ENCODE results near the gene GREB1L. TPM values are rescaled to one million over a fixed set of nuclear protein-coding genes. Genes with fewer than 3 reads are reported as not detected.

GREB1L gene
- polyA plus RNA-seq, 1 of the 3 experiments (the other 2 are of a cell fraction): under 0.01 TPM

GRCh38 chr18:21513292-21513691 is 271.3 kb downstream of the GREB1L start:
- POLR2A ChIA-PET: no interaction called here
- TF ChIP-seq FOXM1 (IDR thresholded peaks at IDR 0.05; ENCODE audit: low read depth): no peak
- TF ChIP-seq NRF1 (IDR thresholded peaks at IDR 0.05; ENCODE audit: low read depth, low read length): no peak
- no peak for TF ChIP-seq RCOR1 (IDR thresholded peaks at IDR 0.05; ENCODE audit: low read length)
- TF ChIP-seq TAF1 (IDR thresholded peaks at IDR 0.05; ENCODE audit: borderline replicate concordance, low read depth, low read length): no peak
- TF ChIP-seq YY1 (IDR thresholded peaks at IDR 0.05; ENCODE audit: low read depth): no peak
- no peak for TF ChIP-seq IRF3 (IDR thresholded peaks at IDR 0.05; ENCODE audit: low read depth, low read length)
- TF ChIP-seq CHD2 (IDR thresholded peaks at IDR 0.05; ENCODE audit: low read length, partially characterized antibody): no peak
- TF ChIP-seq MEF2A (IDR thresholded peaks at IDR 0.05; ENCODE audit: borderline replicate concordance, low read depth): no peak
- no peak for TF ChIP-seq EP300 (IDR thresholded peaks at IDR 0.05; ENCODE audit: borderline replicate concordance in 1 of 2, low read depth in 1 of 2, low read length in 1 of 2)
- no peak for TF ChIP-seq USF1 (IDR thresholded peaks at IDR 0.05; ENCODE audit: borderline replicate concordance, low read depth)
- no peak for TF ChIP-seq CTCF (IDR thresholded peaks at IDR 0.05)
- TF ChIP-seq GATA2 (CRISPR knock-in tag; IDR thresholded peaks at IDR 0.05): no peak
- no peak for TF ChIP-seq RFX5 (IDR thresholded peaks at IDR 0.05; ENCODE audit: low read length)
- no peak for TF ChIP-seq SIN3A (IDR thresholded peaks at IDR 0.05; ENCODE audit: borderline replicate concordance, low read depth, low read length)
- H3K4me1 ChIP-seq (ENCODE audit: control insufficient read depth in 1 of 2, insufficient read depth in 2 of 2, low read depth in 1 of 2, low read length in 1 of 2): no peaks in the 10 kb centered on the region

GRCh38 chr18:21513741-21514140 is 271.7 kb downstream of the GREB1L start:
- WGBS (ENCODE audit: low lambda C conversion rate): 96% methylated on average over 5 of the region's 5 CpGs
- CTCF ChIA-PET: interaction anchor here (0.6 to 1.0 kb wide), 2 partner anchors 138 to 443 kb away, joined by 3 read pairs; no protein-coding TSS in a partner anchor
- Histone ChIP-seq H3K79me2 (ENCODE audit: insufficient read depth) (no peaks in the 10 kb centered on the region), H3K9me3 (no peaks in the 10 kb centered on the region), H3K9me2 (no peaks in the 10 kb centered on the region), H3K27ac (ENCODE audit: low read depth in 2 of 2, low read length in 1 of 2) (no peak overlapping the region), H3K4me2 (no peak overlapping the region), H3K9ac (no peak overlapping the region), H3K36me3 (replicated peaks in 1 of 2; ENCODE audit: control insufficient read depth in 1 of 2, insufficient read depth in 2 of 2, low read length in 1 of 2) (peaks cover 3% of the 10 kb centered on the region in 2 experiments), H3K4me3 (ENCODE audit: low read depth in 2 of 2, low read length in 1 of 2) (no peak overlapping the region), H3K4me1 (ENCODE audit: control insufficient read depth in 1 of 2, insufficient read depth in 2 of 2, low read depth in 1 of 2, low read length in 1 of 2) (no peaks in the 10 kb centered on the region), H3K27me3 (ENCODE audit: insufficient read depth) (no peaks in the 10 kb centered on the region), H4K20me1 (ENCODE audit: insufficient read depth) (no peaks in the 10 kb centered on the region), H3F3A (replicated peaks; ENCODE audit: insufficient read depth) (no peaks in the 10 kb centered on the region), H2AFZ (ENCODE audit: low read depth) (no peak overlapping the region)
- DNase-seq: no peak
- no peak for TF ChIP-seq IRF3 (IDR thresholded peaks at IDR 0.05; ENCODE audit: low read depth, low read length)
- TF ChIP-seq RFX5 (IDR thresholded peaks at IDR 0.05; ENCODE audit: low read length): no peak
- no peak for TF ChIP-seq MAX (IDR thresholded peaks at IDR 0.05; ENCODE audit: low read depth)
- TF ChIP-seq NFIC (IDR thresholded peaks at IDR 0.05; ENCODE audit: borderline replicate concordance): no peak
- no peak for TF ChIP-seq NRF1 (IDR thresholded peaks at IDR 0.05; ENCODE audit: low read depth, low read length)
- POLR2A ChIA-PET: no interaction called here

More at GRCh38 chr18:21513292-21513691, 271.3 kb downstream of the GREB1L start:
- H3K4me3 ChIP-seq (ENCODE audit: low read depth in 2 of 2, low read length in 1 of 2): no peak overlapping the region
- H3F3A ChIP-seq (replicated peaks; ENCODE audit: insufficient read depth): no peaks in the 10 kb centered on the region
- DNase-seq: no peak
- no peaks in the 10 kb centered on the region for H3K79me2 ChIP-seq (ENCODE audit: insufficient read depth)
- H3K4me2 ChIP-seq: no peak overlapping the region
- no peaks in the 10 kb centered on the region for H3K27me3 ChIP-seq (ENCODE audit: insufficient read depth)
- CTCF ChIA-PET: interaction anchor here (0.6 to 1.4 kb wide), 2 partner anchors 11 to 138 kb away, joined by 3 read pairs; no protein-coding TSS in a partner anchor
- peaks cover 2 to 3% of the 10 kb centered on the region in 2 experiments for H3K36me3 ChIP-seq (replicated peaks in 1 of 2; ENCODE audit: control insufficient read depth in 1 of 2, insufficient read depth in 2 of 2, low read length in 1 of 2)
- no peaks in the 10 kb centered on the region for H3K9me3 ChIP-seq
- WGBS (ENCODE audit: low lambda C conversion rate): 100% methylated on average over 2 of the region's 2 CpGs
- H3K9me2 ChIP-seq: no peaks in the 10 kb centered on the region
- H4K20me1 ChIP-seq (ENCODE audit: insufficient read depth): no peaks in the 10 kb centered on the region
- H3K9ac ChIP-seq: no peak overlapping the region
- no peak overlapping the region for H2AFZ ChIP-seq (ENCODE audit: low read depth)
- no peak overlapping the region for H3K27ac ChIP-seq (ENCODE audit: low read depth in 2 of 2, low read length in 1 of 2)

Data from SK-N-SH (cell line).